Osteoblast (primary cell): Measurements from ENCODE around the gene SUPT7L. TPM values are rescaled to one million over a fixed set of nuclear protein-coding genes. Genes with fewer than 3 reads are reported as not detected.

Experiments used
- DNase-seq: peaks from one replicate; pipeline ENCODE4 v3.0.0; 2011; ENCODE audit warnings: low spot score, mixed read lengths; ENCODE audit not compliant: insufficient read length; ENCODE audit errors: missing footprints
- H2AFZ ChIP-seq: 2 replicates; pipeline ENCODE4 v1.6.0; 2011; ENCODE audit warnings: mild to moderate bottlenecking, low read length
- H3K27ac ChIP-seq: 2 replicates; pipeline ENCODE4 v1.5.1; 2011; ENCODE audit warnings: mild to moderate bottlenecking, low read depth, low read length, moderate library complexity
- H3K27me3 ChIP-seq: 2 replicates; pipeline ENCODE4 v1.6.0; 2012; ENCODE audit warnings: mild to moderate bottlenecking, control low read depth, inconsistent platforms, low read length, moderate library complexity; ENCODE audit not compliant: insufficient read depth
- H3K36me3 ChIP-seq: 2 replicates; pipeline ENCODE4 v1.5.1; 2011; ENCODE audit warnings: mild to moderate bottlenecking, low read length, control low read depth, moderate library complexity; ENCODE audit not compliant: insufficient read depth
- H3K4me1 ChIP-seq: 2 replicates; pipeline ENCODE4 v1.5.1; 2011; ENCODE audit warnings: mild to moderate bottlenecking, low read length, control low read depth, moderate library complexity; ENCODE audit not compliant: insufficient read depth
- H3K4me2 ChIP-seq: 2 replicates; pipeline ENCODE4 v1.6.0; 2011; ENCODE audit warnings: mild to moderate bottlenecking, low read length; ENCODE audit not compliant: insufficient read depth
- H3K4me3 ChIP-seq: fragments of 200-600 bp; sonication (generic); 3 replicates; pipeline ENCODE4 v1.5.1; 2012; ENCODE audit warnings: mild to moderate bottlenecking, low read length, inconsistent platforms; ENCODE audit not compliant: insufficient read depth
- H3K79me2 ChIP-seq: 2 replicates; pipeline ENCODE4 v1.6.0; 2012; ENCODE audit warnings: mild to moderate bottlenecking, low read length, control low read depth, inconsistent platforms; ENCODE audit not compliant: insufficient read depth
- H3K9me3 ChIP-seq: 2 replicates; pipeline ENCODE4 v1.5.1; 2011; ENCODE audit warnings: low read depth, low read length, control low read depth
- H4K20me1 ChIP-seq: 2 replicates; pipeline ENCODE4 v1.6.0; 2012; ENCODE audit warnings: mild to moderate bottlenecking, low read length, control low read depth; ENCODE audit not compliant: insufficient read depth
- total RNA-seq: library from RNA; depleted of rRNA; stranded (reverse); fragments of >200 nt; gene quantifications from 2 replicates; pipeline ENCODE4 v1.2.3, GENCODE V29; 2012
- TF ChIP-seq, protein P1 (sequence below): IDR thresholded peaks from 2 replicates; pipeline ENCODE4 v1.5.1; 2011; ENCODE audit warnings: mild to moderate bottlenecking, low read depth, low read length, moderate library complexity; ENCODE audit errors: extremely low read depth

SUPT7L gene
- total RNA-seq, 1 donor, result 50.3 TPM

DNA sequence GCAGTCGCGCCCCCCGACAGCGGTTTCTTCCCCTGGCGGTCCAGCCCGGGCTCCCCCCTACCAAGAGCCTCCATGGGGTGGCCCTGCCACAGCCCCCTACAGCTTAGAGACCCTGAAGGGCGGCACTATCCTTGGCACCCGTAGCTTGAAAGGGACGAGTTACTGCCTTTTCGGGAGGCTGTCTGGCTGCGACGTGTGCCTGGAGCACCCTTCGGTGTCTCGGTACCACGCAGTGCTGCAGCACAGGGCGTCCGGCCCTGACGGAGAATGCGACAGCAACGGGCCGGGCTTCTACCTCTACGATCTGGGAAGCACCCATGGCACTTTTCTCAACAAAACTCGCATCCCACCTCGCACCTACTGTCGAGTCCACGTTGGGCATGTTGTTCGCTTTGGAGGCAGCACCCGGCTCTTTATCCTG lies 750 bp upstream of the SUPT7L start:
- H3K79me2 ChIP-seq, result peaks cover 58% of the 10 kb centered on the region

DNA sequence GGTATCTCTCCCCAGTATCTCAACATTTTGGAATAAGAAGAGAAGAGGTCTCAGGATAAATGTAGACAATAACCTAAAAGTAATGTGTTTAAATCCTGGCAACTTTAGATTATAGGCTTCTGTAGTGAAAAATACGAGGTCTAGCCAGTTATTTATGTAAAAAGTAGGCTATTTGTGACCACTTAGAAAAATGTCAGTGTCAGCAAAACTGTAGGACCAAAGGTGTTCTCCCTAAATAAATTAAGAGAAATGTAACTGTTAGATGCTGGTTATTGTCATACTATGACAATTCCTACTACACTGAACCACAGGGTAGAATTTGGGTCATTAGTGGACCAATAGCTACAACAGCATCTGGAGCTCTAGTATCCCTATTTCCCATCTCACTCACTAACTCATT lies 2.0 kb downstream of the SUPT7L start:
- H4K20me1 ChIP-seq, result no peaks in the 10 kb centered on the region
- no peak overlapping the region for H2AFZ ChIP-seq
- H3K4me2 ChIP-seq, result no peak overlapping the region
- no peak overlapping the region for H3K27ac ChIP-seq
- DNase-seq, result no peak
- H3K4me1 ChIP-seq, result peaks cover 25% of the 10 kb centered on the region
- peaks cover 58% of the 10 kb centered on the region for H3K79me2 ChIP-seq
- peaks cover 40% of the 10 kb centered on the region for H3K36me3 ChIP-seq
- H3K4me3 ChIP-seq, result no peak overlapping the region
- H3K27me3 ChIP-seq, result no peaks in the 10 kb centered on the region
- H3K9me3 ChIP-seq, result no peaks in the 10 kb centered on the region
- TF ChIP-seq, protein P1, sequence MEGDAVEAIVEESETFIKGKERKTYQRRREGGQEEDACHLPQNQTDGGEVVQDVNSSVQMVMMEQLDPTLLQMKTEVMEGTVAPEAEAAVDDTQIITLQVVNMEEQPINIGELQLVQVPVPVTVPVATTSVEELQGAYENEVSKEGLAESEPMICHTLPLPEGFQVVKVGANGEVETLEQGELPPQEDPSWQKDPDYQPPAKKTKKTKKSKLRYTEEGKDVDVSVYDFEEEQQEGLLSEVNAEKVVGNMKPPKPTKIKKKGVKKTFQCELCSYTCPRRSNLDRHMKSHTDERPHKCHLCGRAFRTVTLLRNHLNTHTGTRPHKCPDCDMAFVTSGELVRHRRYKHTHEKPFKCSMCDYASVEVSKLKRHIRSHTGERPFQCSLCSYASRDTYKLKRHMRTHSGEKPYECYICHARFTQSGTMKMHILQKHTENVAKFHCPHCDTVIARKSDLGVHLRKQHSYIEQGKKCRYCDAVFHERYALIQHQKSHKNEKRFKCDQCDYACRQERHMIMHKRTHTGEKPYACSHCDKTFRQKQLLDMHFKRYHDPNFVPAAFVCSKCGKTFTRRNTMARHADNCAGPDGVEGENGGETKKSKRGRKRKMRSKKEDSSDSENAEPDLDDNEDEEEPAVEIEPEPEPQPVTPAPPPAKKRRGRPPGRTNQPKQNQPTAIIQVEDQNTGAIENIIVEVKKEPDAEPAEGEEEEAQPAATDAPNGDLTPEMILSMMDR, result no peak

More for the DNA sequence above, 750 bp upstream of the SUPT7L start:
- Histone ChIP-seq H3K4me1 (peaks cover 25% of the 10 kb centered on the region), H3K4me3 (peak overlapping the region; percentile 97), H3K27ac (peak overlapping the region; percentile 97), H3K9me3 (no peaks in the 10 kb centered on the region), H4K20me1 (no peaks in the 10 kb centered on the region), H2AFZ (peak overlapping the region; percentile 100), H3K4me2 (peak overlapping the region; percentile 99), H3K27me3 (no peaks in the 10 kb centered on the region), H3K36me3 (peaks cover 39% of the 10 kb centered on the region)
- TF ChIP-seq, protein P1, result no peak
- peak; percentile 27 for DNase-seq

DNA sequence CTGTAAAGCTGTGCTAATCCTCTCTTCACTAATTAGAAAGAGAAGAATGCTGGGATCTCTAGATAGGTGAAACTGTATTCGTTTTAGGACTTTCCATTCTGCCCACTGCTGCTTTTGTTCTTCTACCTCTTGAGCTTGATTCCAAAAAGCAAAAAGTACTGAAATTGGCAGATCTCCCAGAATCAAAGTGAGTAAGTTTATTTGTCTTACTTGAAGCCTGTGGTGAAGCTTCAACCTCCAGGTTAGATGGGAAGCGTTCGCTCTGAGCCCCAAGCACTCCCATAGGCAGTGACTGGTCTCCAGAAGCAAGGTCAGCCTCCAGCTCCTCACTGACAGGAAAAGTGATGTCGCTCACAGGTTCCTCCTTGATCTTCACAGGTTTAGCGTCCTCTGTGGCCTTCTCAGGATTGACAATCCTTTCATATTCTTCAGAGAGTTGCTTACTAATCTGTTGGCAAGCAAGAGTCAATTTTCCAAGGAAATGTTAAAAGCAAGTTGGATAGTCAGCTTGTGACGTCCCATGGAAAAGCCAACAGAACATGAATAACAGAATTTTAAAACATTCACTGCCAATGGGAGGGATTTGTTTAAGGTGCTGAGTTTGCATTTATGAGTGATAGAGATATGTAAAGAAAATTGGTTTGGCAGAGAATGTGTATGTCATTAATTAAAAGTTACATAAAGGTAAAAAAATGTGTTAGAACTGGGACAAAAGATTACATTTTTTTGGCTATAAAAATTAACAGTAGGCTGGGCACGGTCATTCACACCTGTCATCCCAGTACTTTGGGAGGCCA lies 8.1 kb downstream of the SUPT7L start:
- H3K4me1 ChIP-seq, result peaks cover 11% of the 10 kb centered on the region
- no peak overlapping the region for H3K4me2 ChIP-seq
- peak overlapping the region; percentile 58 for H3K27ac ChIP-seq
- peaks cover 70% of the 10 kb centered on the region for H3K36me3 ChIP-seq
- H3K9me3 ChIP-seq, result no peaks in the 10 kb centered on the region
- TF ChIP-seq, protein P1, result no peak
- no peaks in the 10 kb centered on the region for H4K20me1 ChIP-seq
- DNase-seq, result peak; percentile 53
- H2AFZ ChIP-seq, result no peak overlapping the region
- H3K27me3 ChIP-seq, result no peaks in the 10 kb centered on the region
- H3K79me2 ChIP-seq, result peaks cover 11% of the 10 kb centered on the region
- H3K4me3 ChIP-seq, result no peak overlapping the region

DNA sequence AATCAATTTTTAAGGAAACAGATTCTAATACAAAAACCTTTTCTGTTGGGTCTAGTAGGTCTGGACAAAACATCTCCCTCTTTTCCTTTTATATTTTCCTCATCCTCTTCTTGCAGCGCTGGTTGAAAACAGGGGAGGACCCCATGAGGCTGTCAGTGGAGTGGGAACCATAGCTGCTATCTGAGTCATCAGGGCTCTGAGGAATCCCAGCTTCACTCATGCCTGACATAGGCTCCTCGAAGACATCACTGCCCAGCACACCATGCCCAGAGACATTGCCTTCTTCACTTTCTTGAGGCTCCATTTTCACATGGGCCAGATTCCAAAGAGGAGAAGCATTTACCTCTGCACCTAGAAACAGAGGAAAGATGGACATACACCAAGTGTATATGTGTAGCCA lies 10.0 kb downstream of the SUPT7L start:
- H3K79me2 ChIP-seq, result no peaks in the 10 kb centered on the region
- H4K20me1 ChIP-seq, result no peaks in the 10 kb centered on the region
- no peaks in the 10 kb centered on the region for H3K9me3 ChIP-seq
- H3K27ac ChIP-seq, result no peak overlapping the region
- H3K4me2 ChIP-seq, result no peak overlapping the region
- H3K27me3 ChIP-seq, result no peaks in the 10 kb centered on the region
- DNase-seq, result no peak
- no peak overlapping the region for H3K4me3 ChIP-seq
- H3K36me3 ChIP-seq, result peaks cover 73% of the 10 kb centered on the region
- peaks cover 11% of the 10 kb centered on the region for H3K4me1 ChIP-seq
- H2AFZ ChIP-seq, result no peak overlapping the region
- TF ChIP-seq, protein P1, result no peak
